GM12801 (cell line): ENCODE results near the gene LAMP2.

Experiments
- CTCF ChIP-seq: IDR thresholded peaks from one replicate; pipeline ENCODE4 v1.5.1; 2011; ENCODE audit warnings: control low read depth; ENCODE audit not compliant: insufficient read length; ENCODE audit errors: extremely low read depth

Gene LAMP2

GRCh38 chrX:120378570-120378969 lies 90.5 kb downstream of the LAMP2 start:
- no peak for TF ChIP-seq CTCF
